HL-60 (cell line): ENCODE measurements around the gene UBE2U.

Experiments
- DNase-seq, 2 experiments: peaks; one replicate each; pipeline ENCODE4 v3.0.0-alpha.2; 2010 to 2020; ENCODE audit warnings: low read depth in 1 of 2, low spot score in 1 of 2
- H3K27ac ChIP-seq: fragments of 250-450 bp; sonication (Bioruptor Pico); replicated peaks from 2 replicates; pipeline ENCODE4 v1.5.1; 2020; ENCODE audit warnings: mild to moderate bottlenecking, moderate library complexity
- H3K27me3 ChIP-seq: fragments of 250-450 bp; sonication (Bioruptor Pico); 2 replicates; pipeline ENCODE4 v1.5.1; 2021; ENCODE audit warnings: mild to moderate bottlenecking, moderate library complexity; ENCODE audit not compliant: insufficient read depth, poor library complexity, severe bottlenecking
- H3K4me3 ChIP-seq: replicated peaks from 2 replicates; pipeline ENCODE4 v1.5.1; 2011; ENCODE audit warnings: mild to moderate bottlenecking, control low read depth, low read length; ENCODE audit not compliant: insufficient read depth
- CTCF ChIP-seq: IDR thresholded peaks from one replicate; pipeline ENCODE4 v1.5.1; 2011; ENCODE audit warnings: low read length, control low read depth, inconsistent platforms; ENCODE audit not compliant: insufficient read depth
- GABPA ChIP-seq: IDR thresholded peaks from 2 replicates; pipeline ENCODE4 v1.6.1; 2012; ENCODE audit warnings: low read depth
- POLR2AphosphoS5 ChIP-seq: IDR thresholded peaks from 2 replicates; pipeline ENCODE4 v1.6.1; 2012; ENCODE audit warnings: low read depth
- REST ChIP-seq: IDR thresholded peaks from 2 replicates; pipeline ENCODE4 v1.6.1; 2012; ENCODE audit warnings: low read depth; ENCODE audit not compliant: insufficient replicate concordance
- SPI1 ChIP-seq: IDR thresholded peaks from 2 replicates; pipeline ENCODE4 v1.6.1; 2012; ENCODE audit warnings: low read depth, mild to moderate bottlenecking, borderline replicate concordance

The UBE2U gene

GRCh38 chr1:64229307-64229706, 25.9 kb downstream of the UBE2U start:
- no peak for TF ChIP-seq GABPA
- TF ChIP-seq POLR2AphosphoS5, result no peak
- no peak for TF ChIP-seq SPI1
- no peak for TF ChIP-seq CTCF
- no peak for TF ChIP-seq REST

GRCh38 chr1:64231153-64231552, 27.7 kb downstream of the UBE2U start:
- Histone ChIP-seq H3K27me3 (no peaks in the 10 kb centered on the region), H3K4me3 (no peak overlapping the region), H3K27ac (no peak overlapping the region)
- TF ChIP-seq REST (no peak), POLR2AphosphoS5 (no peak), CTCF (no peak), SPI1 (no peak), GABPA (no peak)
- no peak for DNase-seq

More at GRCh38 chr1:64229307-64229706, 25.9 kb downstream of the UBE2U start:
- H3K27ac ChIP-seq, result no peak overlapping the region
- H3K27me3 ChIP-seq, result no peaks in the 10 kb centered on the region
- no peak overlapping the region for H3K4me3 ChIP-seq
- no peak for DNase-seq

GRCh38 chr1:64231654-64232053, 28.2 kb downstream of the UBE2U start:
- no peaks in the 10 kb centered on the region for H3K27me3 ChIP-seq
- DNase-seq, result no peak
- no peak overlapping the region for H3K27ac ChIP-seq
- TF ChIP-seq POLR2AphosphoS5 (no peak), GABPA (no peak), CTCF (no peak), SPI1 (no peak), REST (no peak)
- no peak overlapping the region for H3K4me3 ChIP-seq
